Measurements from ENCODE around the gene ZNF516.

DNA sequence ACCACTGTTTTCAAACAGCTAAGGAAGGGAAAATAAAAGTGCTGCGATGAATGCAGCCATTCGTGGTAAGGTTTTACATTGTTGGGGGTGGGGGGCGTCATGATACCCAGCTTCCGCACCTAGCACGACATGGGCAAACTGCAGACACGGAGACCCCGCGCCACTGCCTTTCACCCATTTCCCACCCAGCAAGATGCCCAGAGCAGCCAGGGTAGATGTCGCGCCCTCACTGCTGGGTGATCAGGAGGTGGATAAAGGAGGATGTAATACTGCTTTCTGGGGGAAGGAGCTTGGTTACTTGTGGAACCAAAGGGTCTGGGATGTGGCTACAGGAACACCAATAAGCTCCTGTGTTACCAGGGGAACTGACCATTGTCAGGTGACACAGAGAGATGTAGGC lies 138.4 kb downstream of the ZNF516 start:
- TF ChIP-seq SIN3A (IDR thresholded peaks at IDR 0.05; ENCODE audit: borderline replicate concordance, insufficient read depth, low read length) (no peak), REST (IDR thresholded peaks at IDR 0.05; ENCODE audit: insufficient read depth in 1 of 2, low read depth in 2 of 2, low read length in 2 of 2) (no peak), POLR2AphosphoS5 (IDR thresholded peaks at IDR 0.05; ENCODE audit: low read depth, low read length) (no peak), TAF1 (IDR thresholded peaks at IDR 0.05; ENCODE audit: borderline replicate concordance, insufficient read depth, low read length) (no peak)
